Neuron (in vitro differentiated cells): ENCODE data around the gene MRPL14.

Experiments used
- H2AFZ ChIP-seq: one replicate; pipeline ENCODE4 v1.6.1; 2013; ENCODE audit warnings: low read depth, mild to moderate bottlenecking, inconsistent platforms, low read length, moderate library complexity
- H3K27me3 ChIP-seq: one replicate; pipeline ENCODE4 v1.6.1; 2013; ENCODE audit warnings: low read length; ENCODE audit not compliant: insufficient read depth
- H3K36me3 ChIP-seq: one replicate; pipeline ENCODE4 v1.6.1; 2013; ENCODE audit warnings: low read length; ENCODE audit not compliant: insufficient read depth
- H3K4me1 ChIP-seq: one replicate; pipeline ENCODE4 v1.6.1; 2013; ENCODE audit warnings: low read length; ENCODE audit not compliant: insufficient read depth
- H3K4me3 ChIP-seq: 2 replicates; pipeline ENCODE4 v1.5.1; 2013; ENCODE audit warnings: mild to moderate bottlenecking, low read length, moderate library complexity
- H3K9me3 ChIP-seq: one replicate; pipeline ENCODE4 v1.6.1; 2013; ENCODE audit warnings: low read length

Gene MRPL14

GRCh38 chr6:44074813-44075646 is 52.2 kb downstream of the MRPL14 start:
- Histone ChIP-seq H3K4me1 (peaks cover 19% of the 10 kb centered on the region), H3K9me3 (no peaks in the 10 kb centered on the region), H3K4me3 (no peak overlapping the region), H3K36me3 (no peaks in the 10 kb centered on the region), H2AFZ (no peak overlapping the region), H3K27me3 (peaks cover 24% of the 10 kb centered on the region)

- no peak overlapping the region for H2AFZ ChIP-seq
- H3K36me3 ChIP-seq: no peaks in the 10 kb centered on the region
- H3K4me1 ChIP-seq: peaks cover 19% of the 10 kb centered on the region
- H3K9me3 ChIP-seq: no peaks in the 10 kb centered on the region
- H3K4me3 ChIP-seq: no peak overlapping the region
- peaks cover 24% of the 10 kb centered on the region for H3K27me3 ChIP-seq
Observed at GRCh38 chr6:44074439-44074812, 52.8 kb downstream of the MRPL14 start.

- peaks cover 19% of the 10 kb centered on the region for H3K4me1 ChIP-seq
- peak overlapping the region; percentile 50 for H3K4me3 ChIP-seq
- H3K27me3 ChIP-seq: peaks cover 24% of the 10 kb centered on the region
- peak overlapping the region; percentile 6 for H2AFZ ChIP-seq
- no peaks in the 10 kb centered on the region for H3K36me3 ChIP-seq
- no peaks in the 10 kb centered on the region for H3K9me3 ChIP-seq
Observed at GRCh38 chr6:44073612-44074438, 53.4 kb downstream of the MRPL14 start.

GRCh38 chr6:44072959-44073611 is 54.2 kb downstream of the MRPL14 start:
- H3K27me3 ChIP-seq: peaks cover 24% of the 10 kb centered on the region
- H2AFZ ChIP-seq: peak overlapping the region; percentile 6
- H3K4me3 ChIP-seq: peak overlapping the region; percentile 51
- H3K9me3 ChIP-seq: no peaks in the 10 kb centered on the region
- H3K36me3 ChIP-seq: no peaks in the 10 kb centered on the region
- peaks cover 19% of the 10 kb centered on the region for H3K4me1 ChIP-seq

GRCh38 chr6:44072452-44072958 is 54.7 kb downstream of the MRPL14 start:
- peaks cover 23% of the 10 kb centered on the region for H3K27me3 ChIP-seq
- no peaks in the 10 kb centered on the region for H3K9me3 ChIP-seq
- H3K36me3 ChIP-seq: no peaks in the 10 kb centered on the region
- H2AFZ ChIP-seq: peak overlapping the region; percentile 6
- peak overlapping the region; percentile 51 for H3K4me3 ChIP-seq
- peaks cover 19% of the 10 kb centered on the region for H3K4me1 ChIP-seq

GRCh38 chr6:44071670-44072451 is 55.4 kb downstream of the MRPL14 start:
- no peak overlapping the region for H2AFZ ChIP-seq
- peaks cover 19% of the 10 kb centered on the region for H3K27me3 ChIP-seq
- H3K4me3 ChIP-seq: no peak overlapping the region
- H3K36me3 ChIP-seq: no peaks in the 10 kb centered on the region
- no peaks in the 10 kb centered on the region for H3K9me3 ChIP-seq
- peaks cover 18% of the 10 kb centered on the region for H3K4me1 ChIP-seq

- Histone ChIP-seq H3K27me3 (peaks cover 3% of the 10 kb centered on the region), H2AFZ (no peak overlapping the region), H3K4me3 (no peak overlapping the region), H3K4me1 (peaks cover 8% of the 10 kb centered on the region), H3K36me3 (no peaks in the 10 kb centered on the region), H3K9me3 (no peaks in the 10 kb centered on the region)
Observed at GRCh38 chr6:44068607-44069296, 58.5 kb downstream of the MRPL14 start.

- Histone ChIP-seq H2AFZ (no peak overlapping the region), H3K9me3 (no peaks in the 10 kb centered on the region), H3K4me3 (no peak overlapping the region), H3K4me1 (no peaks in the 10 kb centered on the region), H3K27me3 (peaks cover 3% of the 10 kb centered on the region), H3K36me3 (no peaks in the 10 kb centered on the region)
Observed at GRCh38 chr6:44067173-44068139, 59.8 kb downstream of the MRPL14 start.

- no peak overlapping the region for H2AFZ ChIP-seq
- H3K4me1 ChIP-seq: no peaks in the 10 kb centered on the region
- no peaks in the 10 kb centered on the region for H3K9me3 ChIP-seq
- H3K36me3 ChIP-seq: no peaks in the 10 kb centered on the region
- no peak overlapping the region for H3K4me3 ChIP-seq
- H3K27me3 ChIP-seq: peaks cover 1% of the 10 kb centered on the region
Observed at GRCh38 chr6:44066394-44067172, 60.7 kb downstream of the MRPL14 start.

GRCh38 chr6:44065443-44066140 is 61.7 kb downstream of the MRPL14 start:
- Histone ChIP-seq H3K27me3 (peaks cover 6% of the 10 kb centered on the region), H2AFZ (no peak overlapping the region), H3K4me3 (no peak overlapping the region), H3K9me3 (no peaks in the 10 kb centered on the region), H3K36me3 (no peaks in the 10 kb centered on the region), H3K4me1 (no peaks in the 10 kb centered on the region)
